HG03066 (cell line): ENCODE measurements around the gene HLA-DMA.

ENCODE experiments used
- ATAC-seq: cut with Tn5 transposase; IDR thresholded peaks from one replicate; pipeline ENCODE4 v1.9.1; 2021; ENCODE audit warnings: low read depth; ENCODE audit not compliant: unreplicated experiment

The HLA-DMA gene

GRCh38 chr6:32935551-32936238, 17.2 kb downstream of the HLA-DMA start:
- no peak for ATAC-seq

DNA sequence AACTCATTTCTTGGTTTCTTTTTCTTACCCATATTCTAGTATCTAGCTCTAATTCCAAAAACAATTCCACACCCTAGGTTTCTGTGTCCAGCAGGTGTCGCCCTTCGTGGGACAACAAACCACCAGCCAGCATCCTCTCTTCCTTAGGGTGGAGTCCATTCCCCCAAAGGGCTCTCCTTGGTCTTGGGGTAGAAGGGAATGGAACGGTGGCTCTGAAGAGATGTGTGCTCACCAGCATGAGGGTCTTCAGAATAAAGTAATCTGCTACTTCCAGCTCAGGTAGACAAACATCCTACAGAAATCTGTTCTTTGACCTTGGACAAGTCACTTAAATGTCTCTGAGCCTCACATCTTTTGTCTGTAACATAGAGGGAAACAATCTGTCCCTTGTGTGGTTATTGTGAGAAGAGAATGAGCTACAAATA, 19.2 kb downstream of the HLA-DMA start:
- no peak for ATAC-seq

DNA sequence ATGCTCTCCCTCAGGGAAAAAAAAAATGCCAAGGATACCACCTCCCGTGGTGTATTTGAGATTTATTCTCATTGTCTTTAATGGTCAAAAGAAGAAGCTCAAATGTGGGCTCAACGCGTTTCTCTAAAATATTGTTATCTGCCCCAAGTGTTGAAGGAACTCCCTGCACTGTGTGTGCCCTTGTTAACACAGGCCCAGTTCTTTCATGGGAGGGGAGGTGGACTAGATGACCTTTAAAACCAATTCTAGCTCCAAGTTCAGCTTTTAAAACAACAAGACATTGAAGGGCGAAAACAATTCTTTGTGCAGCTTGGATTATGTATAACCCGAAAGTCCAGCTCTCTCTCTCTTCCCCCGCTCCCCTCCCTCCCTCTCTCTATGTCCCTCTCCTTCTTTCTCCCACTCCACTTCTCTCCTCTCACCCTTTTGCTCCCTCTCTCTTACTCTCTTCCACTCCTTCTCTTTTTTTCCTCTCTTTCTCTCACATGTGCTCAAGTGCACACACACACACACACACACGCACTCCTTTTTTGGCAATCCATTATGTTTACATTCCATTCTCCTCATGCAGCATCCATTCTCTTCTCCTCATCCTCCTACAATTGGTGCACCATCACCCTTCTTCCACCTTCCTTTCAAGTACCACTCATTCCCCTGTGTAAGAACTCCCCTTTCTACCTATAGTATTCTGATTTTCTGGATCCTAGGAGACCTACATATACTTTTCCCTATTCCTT, 20.6 kb downstream of the HLA-DMA start:
- ATAC-seq: no peak

- ATAC-seq: no peak
Measured at GRCh38 chr6:32931211-32931610, 21.7 kb downstream of the HLA-DMA start.

DNA sequence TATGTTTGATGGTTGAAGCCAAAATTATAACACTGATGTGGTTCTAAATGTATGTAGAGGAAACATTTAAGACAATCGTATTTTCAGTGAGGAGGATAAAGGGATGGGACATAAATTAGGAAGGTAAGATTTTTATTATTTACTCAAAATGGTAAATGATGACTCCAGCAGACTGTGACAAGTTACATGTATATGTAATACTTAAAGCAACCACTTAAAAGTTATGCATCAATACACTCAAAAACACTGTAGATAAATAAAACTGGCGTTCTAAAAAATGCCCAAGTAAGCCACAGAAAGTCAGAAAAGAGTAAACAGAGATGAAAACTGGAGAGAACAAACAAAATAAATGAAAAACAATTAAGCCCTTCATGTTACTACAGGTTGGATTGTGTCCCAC, 30.8 kb downstream of the HLA-DMA start:
- ATAC-seq: no peak

DNA sequence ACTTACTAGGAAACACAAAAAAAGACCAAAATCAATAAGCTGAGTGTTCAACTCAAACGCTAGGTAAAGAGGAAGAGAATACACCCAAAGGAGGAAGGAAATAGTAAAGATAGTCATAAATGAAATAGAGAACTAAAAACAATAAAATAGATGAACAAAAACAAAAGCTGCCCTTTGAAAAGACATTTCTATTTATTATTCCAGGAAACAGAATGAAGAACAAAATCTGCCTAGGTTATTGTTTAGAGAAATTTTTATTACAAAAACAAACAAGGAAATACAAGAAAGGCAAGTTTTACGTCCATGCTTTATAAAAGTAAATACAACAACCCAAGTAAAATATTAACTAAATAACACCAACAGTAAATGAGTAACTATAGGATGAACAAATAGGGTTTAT, 32.2 kb downstream of the HLA-DMA start:
- ATAC-seq: no peak

- ATAC-seq: no peak
Measured at GRCh38 chr6:32912951-32913350, 39.9 kb downstream of the HLA-DMA start.

DNA sequence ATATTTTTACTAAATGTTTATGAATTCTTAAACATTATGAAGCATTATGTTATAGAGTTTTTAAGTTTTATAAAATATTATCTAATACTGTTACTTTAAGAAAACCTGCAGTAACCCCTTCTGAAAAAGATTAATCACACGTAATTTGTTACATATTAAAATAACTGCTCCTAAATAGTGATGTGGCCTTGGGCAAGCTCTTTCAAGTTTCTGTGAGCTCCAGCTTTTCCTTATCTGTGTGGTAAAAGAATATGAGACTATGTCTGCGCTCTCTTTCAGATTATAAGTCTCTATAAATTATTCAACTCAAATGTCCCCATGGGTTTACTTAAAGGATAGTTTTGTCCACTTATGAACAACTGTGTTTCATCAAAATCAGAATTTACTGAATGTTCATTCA, 44.0 kb downstream of the HLA-DMA start:
- ATAC-seq: no peak

GRCh38 chr6:32906539-32906938, 46.4 kb downstream of the HLA-DMA start:
- no peak for ATAC-seq

DNA sequence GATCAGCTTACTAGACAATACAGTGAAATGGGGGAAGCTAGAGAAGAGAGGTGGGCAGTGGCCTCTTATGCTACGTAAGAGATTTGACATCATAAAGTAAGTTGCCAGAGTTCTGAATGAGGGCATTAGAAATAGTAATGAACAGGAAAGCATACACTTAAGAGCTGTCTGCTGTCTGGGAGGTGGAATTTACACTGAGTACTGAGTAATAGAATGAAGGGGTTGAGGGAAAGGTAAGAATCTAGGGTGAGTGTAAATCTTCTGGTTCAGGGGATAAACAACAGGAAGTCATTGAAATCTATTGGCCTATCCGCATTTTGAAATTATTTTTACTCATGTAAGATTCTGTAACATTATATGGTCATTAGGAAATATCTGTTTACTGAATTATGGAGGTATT, 47.8 kb downstream of the HLA-DMA start:
- no peak for ATAC-seq

GRCh38 chr6:32903952-32904351, 48.9 kb downstream of the HLA-DMA start:
- no peak for ATAC-seq
